Thymus (tissue), 11 donors: ENCODE data around the gene EIF1. TPM values are rescaled to one million over a fixed set of nuclear protein-coding genes. Genes with fewer than 3 reads are reported as not detected.

Experiments
- DNase-seq, 9 donors: peaks; one replicate each; pipeline ENCODE4 v3.0.0-alpha.2; 2013; ENCODE audit warnings: low spot score in 9 of 9, low read depth in 6 of 9, missing footprints in 1 of 9
- H3K27ac ChIP-seq, 2 donors: one replicate each; pipeline ENCODE4 v1.5.1; 2013; ENCODE audit warnings: control low read depth in 1 of 2, low read depth in 1 of 2, low read length in 1 of 2, mild to moderate bottlenecking in 1 of 2, moderate library complexity in 1 of 2
- H3K27me3 ChIP-seq, 2 donors: one replicate each; pipeline ENCODE4 v1.5.1; 2013; ENCODE audit warnings: low read length in 1 of 2; ENCODE audit not compliant: control insufficient read depth in 2 of 2, insufficient read depth in 1 of 2
- H3K36me3 ChIP-seq, 2 donors: one replicate each; pipeline ENCODE4 v1.5.1; 2013; ENCODE audit warnings: low read length in 1 of 2, mild to moderate bottlenecking in 1 of 2, moderate library complexity in 1 of 2; ENCODE audit not compliant: control insufficient read depth in 2 of 2, insufficient read depth in 2 of 2
- H3K4me1 ChIP-seq, 2 donors: one replicate each; pipeline ENCODE4 v1.5.1; 2013; ENCODE audit warnings: low read length in 2 of 2; ENCODE audit not compliant: control insufficient read depth in 2 of 2, insufficient read depth in 2 of 2
- H3K4me3 ChIP-seq, 2 donors: one replicate each; pipeline ENCODE4 v1.5.1; 2013; ENCODE audit warnings: low read length in 2 of 2, control low read depth in 1 of 2, mild to moderate bottlenecking in 1 of 2
- H3K9me3 ChIP-seq, 2 donors: one replicate each; pipeline ENCODE4 v1.5.1; 2013; ENCODE audit warnings: low read length in 1 of 2, mild to moderate bottlenecking in 1 of 2; ENCODE audit not compliant: control insufficient read depth in 2 of 2, insufficient read depth in 1 of 2
- WGBS: extraction: QIAGEN DNeasy Blood & Tissue Kit; methylation state at CpG from one replicate; pipeline ENCODE4 v1.1.7; 2013; 5-methylcytosine and 5-hydroxymethylcytosine counted together
- polyA plus RNA-seq: library from polyadenylated mRNA; stranded (reverse); fragments of 200-250 nt; gene quantifications from one replicate; pipeline ENCODE4 v1.2.3, GENCODE V29; 2013
- total RNA-seq: library from RNA; stranded (reverse); fragments of 120-200 nt; gene quantifications from one replicate; pipeline ENCODE4 v1.2.4, GENCODE V29; 2013
- donor health status: healthy.

The EIF1 gene
- total and polyA plus RNA-seq, 2 donors, result 145 to 1,051 TPM

GRCh38 chr17:41705271-41705991 lies 16.7 kb downstream of the EIF1 start:
- Histone ChIP-seq H3K27ac (no peak overlapping the region), H3K27me3 (no peaks in the 10 kb centered on the region), H3K9me3 (no peaks in the 10 kb centered on the region), H3K36me3 (no peaks in the 10 kb centered on the region), H3K4me3 (no peak overlapping the region), H3K4me1 (no peaks in the 10 kb centered on the region)
- WGBS, result 96% methylated on average over 13 of the region's 13 CpGs
- no peak for DNase-seq

- H3K4me1 ChIP-seq, result no peaks in the 10 kb centered on the region
- no peak overlapping the region for H3K27ac ChIP-seq
- peaks cover 0 to 2% of the 10 kb centered on the region in 2 donors for H3K27me3 ChIP-seq
- no peaks in the 10 kb centered on the region for H3K9me3 ChIP-seq
- no peaks in the 10 kb centered on the region for H3K36me3 ChIP-seq
- WGBS, result 91% methylated on average over 10 of the region's 10 CpGs
- no peak overlapping the region for H3K4me3 ChIP-seq
- no peak for DNase-seq
Observed at GRCh38 chr17:41707803-41708669, 19.4 kb downstream of the EIF1 start.

GRCh38 chr17:41710472-41711090 lies 21.9 kb downstream of the EIF1 start:
- H3K4me3 ChIP-seq, result no peak overlapping the region
- no peaks in the 10 kb centered on the region for H3K4me1 ChIP-seq
- peaks cover 0 to 2% of the 10 kb centered on the region in 2 donors for H3K27me3 ChIP-seq
- H3K27ac ChIP-seq, result no peak overlapping the region
- H3K36me3 ChIP-seq, result no peaks in the 10 kb centered on the region
- no peak for DNase-seq
- H3K9me3 ChIP-seq, result no peaks in the 10 kb centered on the region
- WGBS, result 37% methylated on average over 8 of the region's 8 CpGs

- WGBS, result 95% methylated on average over 12 of the region's 12 CpGs
- no peak for DNase-seq
- Histone ChIP-seq H3K36me3 (no peaks in the 10 kb centered on the region), H3K27me3 (peaks cover 0 to 2% of the 10 kb centered on the region in 2 donors), H3K27ac (no peak within 1 kb of the TSS), H3K4me3 (no peak within 1 kb of the TSS), H3K4me1 (peaks cover 0 to 5% of the 10 kb centered on the region in 2 donors), H3K9me3 (no peaks in the 10 kb centered on the region)
Observed at GRCh38 chr17:41711669-41712400, 23.1 kb downstream of the EIF1 start, which contains the start of gene GAST. Gene GAST (plus strand): TSS chr17:41712331. CDS start chr17:41715437, 3,106 bp downstream.

- WGBS, result 73% methylated on average over 15 of the region's 15 CpGs
- DNase-seq, result peak in 7 of 9 donors; percentile 24 to 88 (median 63)
- no peak overlapping the region for H3K4me3 ChIP-seq
- no peaks in the 10 kb centered on the region for H3K36me3 ChIP-seq
- peaks cover 0 to 26% of the 10 kb centered on the region in 2 donors for H3K4me1 ChIP-seq
- peaks cover 0 to 3% of the 10 kb centered on the region in 2 donors for H3K9me3 ChIP-seq
- H3K27me3 ChIP-seq, result no peaks in the 10 kb centered on the region
- H3K27ac ChIP-seq, result peak overlapping the region; percentile 60 to 98
Observed at GRCh38 chr17:41717408-41718286, 29.0 kb downstream of the EIF1 start.

- no peak overlapping the region for H3K4me3 ChIP-seq
- DNase-seq, result peak in 3 of 9 donors; percentile 14 to 71 (median 16)
- H3K27me3 ChIP-seq, result no peaks in the 10 kb centered on the region
- H3K27ac ChIP-seq, result peak overlapping the region in 1 of 2 donors; percentile 98
- peaks cover 0 to 3% of the 10 kb centered on the region in 2 donors for H3K9me3 ChIP-seq
- peaks cover 0 to 26% of the 10 kb centered on the region in 2 donors for H3K4me1 ChIP-seq
- H3K36me3 ChIP-seq, result no peaks in the 10 kb centered on the region
- WGBS, result 89% methylated on average over 5 of the region's 5 CpGs
Observed at GRCh38 chr17:41718287-41718645, 29.6 kb downstream of the EIF1 start.

- H3K9me3 ChIP-seq, result peaks cover 0 to 3% of the 10 kb centered on the region in 2 donors
- 96% methylated on average over 7 of the region's 7 CpGs for WGBS
- no peaks in the 10 kb centered on the region for H3K36me3 ChIP-seq
Observed at GRCh38 chr17:41722231-41722630, 33.5 kb downstream of the EIF1 start.

More at GRCh38 chr17:41722231-41722630, 33.5 kb downstream of the EIF1 start:
- no peak for DNase-seq
- Histone ChIP-seq H3K4me3 (no peak overlapping the region), H3K27me3 (peaks cover 0 to 2% of the 10 kb centered on the region in 2 donors), H3K27ac (no peak overlapping the region), H3K4me1 (peaks cover 0 to 23% of the 10 kb centered on the region in 2 donors)
